ENCODE results near the gene NAV3. TPM values are rescaled to one million over a fixed set of nuclear protein-coding genes. Genes with fewer than 3 reads are reported as not detected.

The NAV3 gene
- total RNA-seq, 1 donor, result 121 TPM

- no peak for TF ChIP-seq CTCF (IDR thresholded peaks at IDR 0.05; ENCODE audit: insufficient read depth, low read length)
- DNase-seq (ENCODE audit: low read depth), result no peak
- no peak overlapping the region for H3K4me3 ChIP-seq (ENCODE audit: low read depth, low read length)
Measured at GRCh38 chr12:78186670-78187069, 356.0 kb downstream of the NAV3 start.

GRCh38 chr12:78187741-78188140 lies 357.0 kb downstream of the NAV3 start:
- H3K4me3 ChIP-seq (ENCODE audit: low read depth, low read length), result no peak overlapping the region
- no peak for DNase-seq (ENCODE audit: low read depth)
- no peak for TF ChIP-seq CTCF (IDR thresholded peaks at IDR 0.05; ENCODE audit: insufficient read depth, low read length)

GRCh38 chr12:78189656-78190055 lies 359.0 kb downstream of the NAV3 start:
- TF ChIP-seq CTCF (IDR thresholded peaks at IDR 0.05; ENCODE audit: insufficient read depth, low read length), result no peak
- H3K4me3 ChIP-seq (ENCODE audit: low read depth, low read length), result no peak overlapping the region
- no peak for DNase-seq (ENCODE audit: low read depth)

- DNase-seq (ENCODE audit: low read depth), result peak; percentile 40
- no peak for TF ChIP-seq CTCF (IDR thresholded peaks at IDR 0.05; ENCODE audit: insufficient read depth, low read length)
- no peak overlapping the region for H3K4me3 ChIP-seq (ENCODE audit: low read depth, low read length)
Measured at GRCh38 chr12:78191611-78192010, 360.9 kb downstream of the NAV3 start.

- peak; percentile 49 for DNase-seq (ENCODE audit: low read depth)
- no peak overlapping the region for H3K4me3 ChIP-seq (ENCODE audit: low read depth, low read length)
- no peak for TF ChIP-seq CTCF (IDR thresholded peaks at IDR 0.05; ENCODE audit: insufficient read depth, low read length)
Measured at GRCh38 chr12:78192979-78193378, 362.3 kb downstream of the NAV3 start.

- peak; percentile 97 for DNase-seq (ENCODE audit: low read depth)
- no peak overlapping the region for H3K4me3 ChIP-seq (ENCODE audit: low read depth, low read length)
- TF ChIP-seq CTCF (IDR thresholded peaks at IDR 0.05; ENCODE audit: insufficient read depth, low read length), result no peak
Measured at GRCh38 chr12:78194448-78194847, 363.8 kb downstream of the NAV3 start.

GRCh38 chr12:78198896-78199295 lies 368.2 kb downstream of the NAV3 start:
- no peak for TF ChIP-seq CTCF (IDR thresholded peaks at IDR 0.05; ENCODE audit: insufficient read depth, low read length)
- no peak for DNase-seq (ENCODE audit: low read depth)
- H3K4me3 ChIP-seq (ENCODE audit: low read depth, low read length), result no peak overlapping the region
